Psoas muscle (tissue), 8 donors: ENCODE data around the gene GPR132. TPM values are rescaled to one million over a fixed set of nuclear protein-coding genes. Genes with fewer than 3 reads are reported as not detected.

Experiments used
- ATAC-seq, 4 donors: fragments of 200-7000 bp; cut with Tn5 transposase; one replicate each; pipeline ENCODE4 v1.9.1; 2020; ENCODE audit warnings: moderate library complexity in 3 of 4, mild to moderate bottlenecking in 2 of 4
- DNase-seq, 2 donors: peaks; one replicate each; pipeline ENCODE4 v3.0.0-alpha.2; 2020
- H3K27ac ChIP-seq: fragments of 200-600 bp; one replicate; pipeline ENCODE4 v1.8.0; 2022
- H3K27me3 ChIP-seq, 3 donors: fragments of 200-600 bp in 1 of 3; one replicate each; pipeline versions ENCODE4 v1.6.1 to v1.8.0; 2013 to 2022; ENCODE audit warnings: low read length in 2 of 3, mild to moderate bottlenecking in 2 of 3, moderate library complexity in 1 of 3; ENCODE audit not compliant: insufficient read depth in 3 of 3
- H3K36me3 ChIP-seq, 2 donors: fragments of 200-600 bp in 1 of 2; one replicate each; pipeline versions ENCODE4 v1.6.1 to v1.8.0; 2013 to 2022; ENCODE audit warnings: low read depth in 1 of 2, mild to moderate bottlenecking in 1 of 2, moderate library complexity in 1 of 2; ENCODE audit not compliant: insufficient read depth in 1 of 2
- H3K4me1 ChIP-seq: fragments of 200-600 bp; one replicate; pipeline ENCODE4 v1.8.0; 2022
- H3K4me3 ChIP-seq: fragments of 200-600 bp; one replicate; pipeline ENCODE4 v1.8.0; 2022; ENCODE audit warnings: mild to moderate bottlenecking
- H3K9me3 ChIP-seq: fragments of 200-600 bp; one replicate; pipeline ENCODE4 v1.8.0; 2022
- WGBS, 3 donors: extraction: QIAGEN DNeasy Blood & Tissue Kit; methylation state at CpG; one replicate each; pipeline versions ENCODE4 v1.1.6 to v1.1.7; 2013; 5-methylcytosine and 5-hydroxymethylcytosine counted together
- intact Hi-C, 2 donors: fragments of 100-400 bp; cut with DNase I; formaldehyde crosslinking; loops; one replicate each; pipeline versions ENCODE4 v1.11.0 to v1.14.2; 2022
- polyA plus RNA-seq, 3 donors: library from polyadenylated mRNA; stranded (reverse); fragments of 200-250 nt; gene quantifications; one replicate each; pipeline ENCODE4 v1.2.3, GENCODE V29; 2013
- total RNA-seq, 4 donors: library from RNA; stranded (reverse); fragmentation: NEBNext Ultra II Directional in 2 of 4; extraction: Animal tissue kit (Norgen Biotek cat#: 25700) in 2 of 4; gene quantifications; one replicate each; pipeline versions ENCODE4 v1.2.1 to v1.2.4, GENCODE V29; 2021 to 2023
- TF ChIP-seq, protein P1 (sequence below): fragments of 200-600 bp; IDR thresholded peaks from one replicate; pipeline ENCODE4 v1.8.0; 2022; ENCODE audit warnings: antibody characterized with exemption
- donor health status: healthy with polysubstance abuse.
- donor health status: DM: no; HTN: no; CAD: no; lungs with moderate emphysema.
- donor health status: Bipolar disorder and iron deficiency.
- donor health status: healthy.
- donor health status: DM: yes; HTN: yes; CAD: no.
- donor health status: DM: no; HTN: no; CAD: no.
- donor health status: DM: no; HTN: no; CAD: no.
- donor health status: DM: yes; HTN: yes; CAD: no.

GPR132 gene
- total and polyA plus RNA-seq, 7 donors, result 0.08 to 0.60 (median 0.34) TPM

GRCh38 chr14:105015905-105016304 lies 49.3 kb downstream of the GPR132 start:
- TF ChIP-seq, protein P1, sequence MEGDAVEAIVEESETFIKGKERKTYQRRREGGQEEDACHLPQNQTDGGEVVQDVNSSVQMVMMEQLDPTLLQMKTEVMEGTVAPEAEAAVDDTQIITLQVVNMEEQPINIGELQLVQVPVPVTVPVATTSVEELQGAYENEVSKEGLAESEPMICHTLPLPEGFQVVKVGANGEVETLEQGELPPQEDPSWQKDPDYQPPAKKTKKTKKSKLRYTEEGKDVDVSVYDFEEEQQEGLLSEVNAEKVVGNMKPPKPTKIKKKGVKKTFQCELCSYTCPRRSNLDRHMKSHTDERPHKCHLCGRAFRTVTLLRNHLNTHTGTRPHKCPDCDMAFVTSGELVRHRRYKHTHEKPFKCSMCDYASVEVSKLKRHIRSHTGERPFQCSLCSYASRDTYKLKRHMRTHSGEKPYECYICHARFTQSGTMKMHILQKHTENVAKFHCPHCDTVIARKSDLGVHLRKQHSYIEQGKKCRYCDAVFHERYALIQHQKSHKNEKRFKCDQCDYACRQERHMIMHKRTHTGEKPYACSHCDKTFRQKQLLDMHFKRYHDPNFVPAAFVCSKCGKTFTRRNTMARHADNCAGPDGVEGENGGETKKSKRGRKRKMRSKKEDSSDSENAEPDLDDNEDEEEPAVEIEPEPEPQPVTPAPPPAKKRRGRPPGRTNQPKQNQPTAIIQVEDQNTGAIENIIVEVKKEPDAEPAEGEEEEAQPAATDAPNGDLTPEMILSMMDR, result no peak
- DNase-seq (no peak), ATAC-seq (no peak)
- WGBS, 3 donors, result 75 to 96% (median 84%) methylated on average over 6 of the region's 6 CpGs
- Histone ChIP-seq H3K27me3 (no peaks in the 10 kb centered on the region), H3K4me1 (no peaks in the 10 kb centered on the region), H3K27ac (no peak overlapping the region), H3K4me3 (no peak overlapping the region), H3K9me3 (no peaks in the 10 kb centered on the region), H3K36me3 (peaks cover 0 to 8% of the 10 kb centered on the region in 2 donors)
- intact Hi-C loops, result no loop called here

DNA sequence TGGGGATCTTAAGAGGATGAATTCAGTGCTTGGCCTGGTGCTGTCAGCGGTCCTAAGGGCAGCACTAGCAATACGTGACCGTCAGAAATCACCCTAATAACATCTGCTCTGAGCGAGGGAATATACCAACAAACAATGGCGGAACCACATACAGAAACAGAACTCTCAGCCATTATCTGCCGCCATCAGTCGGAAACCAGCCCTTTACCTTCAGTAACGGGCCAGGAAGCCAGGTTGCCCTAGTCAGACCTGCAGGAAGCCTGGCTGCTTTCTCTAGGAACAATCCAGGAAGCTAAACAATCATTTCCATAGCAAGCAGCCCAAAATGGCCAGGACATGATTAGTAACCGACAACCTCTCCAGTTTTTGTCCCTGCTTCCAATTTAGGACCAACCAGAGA lies 50.0 kb downstream of the GPR132 start:
- Histone ChIP-seq H3K27me3 (no peaks in the 10 kb centered on the region), H3K4me1 (no peaks in the 10 kb centered on the region), H3K27ac (no peak overlapping the region), H3K9me3 (no peaks in the 10 kb centered on the region), H3K4me3 (no peak overlapping the region), H3K36me3 (peaks cover 0 to 14% of the 10 kb centered on the region in 2 donors)
- no peak for ATAC-seq
- no peak for DNase-seq
- 79 to 85% (median 81%) methylated on average over 9 of the region's 9 CpGs for WGBS, 3 donors
- TF ChIP-seq, protein P1, result no peak
- intact Hi-C loops, result no loop called here

DNA sequence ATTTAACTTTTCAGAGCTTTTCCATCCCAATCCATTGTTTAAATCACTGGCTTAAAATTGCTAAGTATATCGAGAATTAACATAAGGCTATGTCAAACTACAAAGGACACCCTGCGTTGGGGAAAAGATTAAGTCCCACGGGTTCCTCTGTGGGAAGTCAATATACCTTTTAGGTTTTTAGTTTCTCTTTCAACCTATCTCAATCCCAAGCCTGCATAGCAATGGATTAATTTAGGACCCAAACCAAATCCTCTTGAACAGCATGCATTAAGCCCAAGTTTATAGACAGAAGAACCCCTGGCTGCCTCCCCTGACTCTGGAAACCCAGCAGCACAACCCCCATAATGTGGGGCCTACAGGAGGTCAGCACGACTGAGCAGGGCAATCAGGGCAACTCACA lies 50.6 kb downstream of the GPR132 start:
- 72 to 85% (median 74%) methylated on average over 4 of the region's 4 CpGs for WGBS, 3 donors
- H3K9me3 ChIP-seq, result no peaks in the 10 kb centered on the region
- no peak overlapping the region for H3K27ac ChIP-seq
- ATAC-seq, result no peak
- no peaks in the 10 kb centered on the region for H3K4me1 ChIP-seq
- TF ChIP-seq, protein P1, result no peak
- no peak for DNase-seq
- peaks cover 0 to 17% of the 10 kb centered on the region in 2 donors for H3K36me3 ChIP-seq
- intact Hi-C loops, result no loop called here
- no peaks in the 10 kb centered on the region for H3K27me3 ChIP-seq
- no peak overlapping the region for H3K4me3 ChIP-seq

GRCh38 chr14:105014032-105014431 lies 51.2 kb downstream of the GPR132 start:
- Histone ChIP-seq H3K4me3 (no peak overlapping the region), H3K27me3 (no peaks in the 10 kb centered on the region), H3K27ac (no peak overlapping the region), H3K9me3 (no peaks in the 10 kb centered on the region), H3K36me3 (peaks cover 0 to 17% of the 10 kb centered on the region in 2 donors), H3K4me1 (no peaks in the 10 kb centered on the region)
- no peak for DNase-seq
- 73 to 91% (median 89%) methylated on average over 9 of the region's 9 CpGs for WGBS, 3 donors
- ATAC-seq, result no peak
- TF ChIP-seq, protein P1, result no peak
- intact Hi-C loops, result no loop called here

- H3K4me3 ChIP-seq, result no peak overlapping the region
- DNase-seq (no peak), ATAC-seq (peak; percentile 61 to 83 (median 67))
- H3K27me3 ChIP-seq, result no peaks in the 10 kb centered on the region
- WGBS, 3 donors, result 24 to 32% (median 25%) methylated on average over 8 of the region's 8 CpGs
- no peaks in the 10 kb centered on the region for H3K9me3 ChIP-seq
- no peak overlapping the region for H3K27ac ChIP-seq
- H3K4me1 ChIP-seq, result no peaks in the 10 kb centered on the region
- TF ChIP-seq, protein P1, result no peak
- peaks cover 0 to 17% of the 10 kb centered on the region in 2 donors for H3K36me3 ChIP-seq
- intact Hi-C loops, result no loop called here
These were observed 52.0 kb downstream of the GPR132 start for GRCh38 chr14:105013150-105013785.
